Gastroesophageal sphincter (tissue), 3 donors: ENCODE results near the gene ABLIM2.

Experiments
- CTCF ChIP-seq, 4 experiments: fragments of 200-600 bp in 2 of 4; fragments of 450-650 bp in 2 of 4; sonication (generic) in 1 of 4; IDR thresholded peaks; one replicate each; pipeline ENCODE4 v1.5.1; 2017 to 2019; ENCODE audit warnings: antibody characterized with exemption in 4 of 4, mild to moderate bottlenecking in 2 of 4, moderate library complexity in 2 of 4
- EP300 ChIP-seq: sonication (generic); formaldehyde crosslinking; IDR thresholded peaks from one replicate; pipeline ENCODE4 v1.6.1; 2017; ENCODE audit warnings: antibody characterized with exemption, mild to moderate bottlenecking
- POLR2A ChIP-seq, 2 donors: fragments of 450-650 bp; IDR thresholded peaks; one replicate each; pipeline ENCODE4 v1.6.1; 2017; ENCODE audit warnings: antibody characterized with exemption in 2 of 2, mild to moderate bottlenecking in 2 of 2, moderate library complexity in 1 of 2
- POLR2AphosphoS5 ChIP-seq: sonication (generic); formaldehyde crosslinking; IDR thresholded peaks from one replicate; pipeline ENCODE4 v1.6.1; 2017; ENCODE audit warnings: antibody characterized with exemption

- no peak for TF ChIP-seq POLR2A (IDR thresholded peaks at IDR 0.05)
- no peak for TF ChIP-seq CTCF (IDR thresholded peaks at IDR 0.05)
- no peak for TF ChIP-seq EP300
- TF ChIP-seq POLR2AphosphoS5: no peak
Measured at GRCh38 chr4:8181844-8182243, 23.2 kb upstream of the ABLIM2 start.
